HG03045 (cell line): ENCODE measurements around the gene MIA.
"Not testable (repeated sequence)": the region's sequence is repeated elsewhere in the genome, so short reads cannot be mapped to it uniquely, and the experiment has no call there.

ENCODE experiments used
- ATAC-seq: cut with Tn5 transposase; IDR thresholded peaks from one replicate; pipeline ENCODE4 v1.9.1; 2021; ENCODE audit warnings: mild to moderate bottlenecking, moderate library complexity; ENCODE audit not compliant: unreplicated experiment

Gene MIA

DNA sequence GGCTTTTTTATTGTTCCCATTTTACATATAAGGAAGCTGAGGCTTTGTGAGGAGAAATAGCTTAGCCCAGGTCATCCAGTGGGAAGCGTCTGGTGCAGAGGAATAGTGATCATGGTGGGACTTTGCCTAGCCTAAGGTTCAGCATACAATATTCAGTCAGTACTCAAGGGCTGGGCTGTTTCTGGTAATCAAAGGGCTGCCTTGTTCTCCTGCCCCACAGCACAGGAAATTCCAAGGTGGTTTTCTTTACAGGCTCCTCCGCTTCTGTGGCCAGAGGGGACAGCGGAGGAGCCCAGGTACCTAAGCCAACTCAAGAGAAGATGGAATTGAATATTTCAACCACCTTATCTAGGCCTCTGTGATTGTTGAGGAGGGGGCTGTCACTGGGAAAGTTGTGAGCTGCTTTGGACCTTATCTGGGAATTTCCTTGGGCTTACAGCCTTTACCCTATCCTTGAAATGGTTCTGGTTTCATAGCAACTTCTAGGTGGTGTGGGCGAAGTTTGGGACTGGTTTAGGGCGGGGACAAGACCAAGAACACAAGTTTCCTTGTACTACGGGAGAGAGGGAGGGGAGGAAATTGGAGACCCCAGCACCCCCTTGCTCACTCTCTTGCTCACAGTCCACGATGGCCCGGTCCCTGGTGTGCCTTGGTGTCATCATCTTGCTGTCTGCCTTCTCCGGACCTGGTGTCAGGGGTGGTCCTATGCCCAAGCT, at the start of gene MIA:
TSS of gene MIA (plus strand) at position 606 of the 716 bp plus-strand sequence. CDS start at position 628, 22 bp downstream.
- ATAC-seq = no peak

DNA sequence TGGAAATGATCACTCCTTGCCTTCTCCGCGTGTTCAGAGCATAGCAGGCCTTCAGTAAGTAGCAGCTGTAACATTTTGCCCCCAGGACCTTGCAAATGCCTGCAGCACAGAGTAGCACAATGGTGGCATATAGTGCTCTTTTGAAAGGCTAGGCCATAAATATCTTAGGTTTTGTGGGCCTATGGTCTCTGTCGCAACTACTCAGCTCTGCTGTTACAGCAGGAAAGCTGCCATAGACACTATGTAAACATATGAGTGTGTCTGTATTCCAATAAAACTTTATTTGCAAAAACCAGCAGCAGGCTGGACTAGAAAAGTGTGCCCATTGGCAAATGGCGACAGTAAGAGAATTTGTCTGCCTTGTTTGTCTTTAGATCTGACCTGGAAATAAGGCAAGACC, 49.0 kb upstream of the MIA start:
- no peak for ATAC-seq

DNA sequence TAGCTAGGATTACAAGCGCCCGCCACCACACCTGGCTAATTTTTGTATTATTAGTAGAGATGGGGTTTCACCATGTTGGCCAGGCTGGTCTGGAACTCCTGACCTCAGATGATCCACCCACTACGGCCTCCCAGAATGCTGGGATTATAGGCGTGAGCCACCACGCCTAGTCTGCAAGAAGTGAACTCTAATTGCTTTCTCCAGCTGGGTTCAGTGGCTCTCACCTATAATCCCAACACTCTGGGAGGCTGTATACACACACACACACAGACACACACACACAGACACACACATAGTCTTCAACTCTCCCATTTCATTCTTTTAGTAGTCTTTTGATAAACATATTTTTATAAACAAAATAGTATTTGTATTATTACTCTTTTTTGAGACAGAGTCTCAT, 45.3 kb upstream of the MIA start:
- ATAC-seq = not testable (repeated sequence)

DNA sequence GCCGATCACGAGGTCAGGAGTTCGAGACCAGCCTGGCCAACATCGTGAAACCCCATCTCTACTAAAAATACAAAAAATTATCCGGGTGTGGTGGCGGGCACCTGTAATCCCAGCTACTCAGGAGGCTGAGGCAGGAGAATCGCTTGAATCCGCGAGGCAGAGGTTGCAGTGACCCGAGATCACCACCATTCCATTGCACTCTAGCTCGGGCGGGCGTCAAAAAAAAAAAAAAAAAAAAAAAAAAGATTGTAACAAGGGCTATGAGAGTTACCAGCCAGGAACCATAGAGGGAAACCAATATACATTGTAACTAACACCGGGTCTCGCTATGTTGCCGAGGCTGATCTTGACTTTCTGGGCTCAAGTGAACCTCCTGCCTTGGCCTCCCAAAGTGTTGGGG, 43.0 kb upstream of the MIA start:
- not testable (repeated sequence) for ATAC-seq

DNA sequence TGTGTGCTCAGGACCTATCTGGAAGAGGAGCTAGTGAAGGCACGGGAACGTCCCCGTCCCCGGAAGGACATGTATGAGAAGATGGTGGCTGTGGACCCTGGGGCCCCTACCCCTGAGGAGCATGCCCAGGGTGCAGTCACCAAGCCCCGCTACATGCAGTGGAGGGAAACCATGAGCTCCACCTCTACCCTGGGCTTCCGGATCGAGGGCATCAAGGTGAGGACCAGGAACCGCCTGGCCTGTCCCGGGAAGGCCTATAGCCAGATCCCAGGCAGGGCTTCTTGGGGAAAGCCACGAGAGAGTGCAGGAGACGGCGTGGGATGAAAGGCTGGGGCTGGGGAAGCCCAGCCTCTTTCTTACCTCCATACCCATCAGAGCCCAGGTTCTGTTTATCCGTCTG, 42.2 kb upstream of the MIA start:
- no peak for ATAC-seq

DNA sequence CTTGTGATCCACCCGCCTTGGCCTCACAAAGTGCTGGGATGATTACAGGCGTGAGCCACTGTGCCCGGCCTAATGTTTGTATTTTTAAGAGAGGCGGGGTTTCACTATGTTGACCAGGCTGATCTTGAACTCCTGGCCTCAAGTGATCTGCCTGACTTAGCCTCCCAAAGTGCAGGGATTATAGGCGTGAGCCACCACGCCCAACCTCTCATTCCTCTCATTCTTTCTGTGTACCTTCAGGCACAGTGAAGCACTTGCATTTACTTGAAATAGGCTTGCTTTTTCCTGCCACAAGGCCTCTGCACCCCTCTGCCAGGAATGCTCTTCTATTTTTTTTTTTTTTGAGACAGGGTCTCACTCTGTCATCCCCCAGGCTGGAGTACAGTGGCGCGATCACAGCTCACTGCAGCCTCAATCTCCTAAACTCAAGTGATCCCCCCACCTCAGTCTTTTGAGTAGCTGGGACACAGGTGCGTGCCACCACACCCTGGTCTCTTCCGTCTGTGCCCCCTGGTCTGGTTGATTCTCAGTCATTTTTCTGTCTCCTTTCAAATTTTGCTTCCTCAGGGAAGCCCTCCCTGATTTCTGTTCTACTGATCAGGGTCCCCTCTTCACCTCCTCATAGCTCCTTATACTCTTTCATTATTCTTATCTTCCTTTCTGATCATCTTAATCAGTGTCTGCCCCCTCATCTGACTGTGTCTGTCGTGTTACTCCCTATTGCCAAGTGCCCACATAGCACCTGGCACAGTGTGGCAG, 40.1 kb upstream of the MIA start:
- no peak for ATAC-seq

DNA sequence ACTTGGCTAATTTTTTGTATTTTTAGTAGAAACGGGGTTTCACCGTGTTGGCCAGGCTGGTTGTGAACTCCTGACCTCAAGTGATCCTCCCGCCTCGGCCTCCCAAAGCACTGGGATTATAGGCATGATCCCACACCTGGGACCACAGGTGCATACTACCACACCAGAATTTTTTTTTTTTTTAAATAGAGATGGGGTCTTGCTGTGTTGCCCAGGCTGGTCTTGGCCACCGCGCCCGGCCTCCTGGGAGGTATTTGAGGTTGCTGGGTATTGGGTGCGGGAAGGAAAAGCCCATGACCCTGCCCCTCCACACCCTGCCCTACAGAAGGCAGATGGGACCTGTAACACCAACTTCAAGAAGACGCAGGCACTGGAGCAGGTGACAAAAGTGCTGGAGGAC, 38.7 kb upstream of the MIA start:
- ATAC-seq = no peak

DNA sequence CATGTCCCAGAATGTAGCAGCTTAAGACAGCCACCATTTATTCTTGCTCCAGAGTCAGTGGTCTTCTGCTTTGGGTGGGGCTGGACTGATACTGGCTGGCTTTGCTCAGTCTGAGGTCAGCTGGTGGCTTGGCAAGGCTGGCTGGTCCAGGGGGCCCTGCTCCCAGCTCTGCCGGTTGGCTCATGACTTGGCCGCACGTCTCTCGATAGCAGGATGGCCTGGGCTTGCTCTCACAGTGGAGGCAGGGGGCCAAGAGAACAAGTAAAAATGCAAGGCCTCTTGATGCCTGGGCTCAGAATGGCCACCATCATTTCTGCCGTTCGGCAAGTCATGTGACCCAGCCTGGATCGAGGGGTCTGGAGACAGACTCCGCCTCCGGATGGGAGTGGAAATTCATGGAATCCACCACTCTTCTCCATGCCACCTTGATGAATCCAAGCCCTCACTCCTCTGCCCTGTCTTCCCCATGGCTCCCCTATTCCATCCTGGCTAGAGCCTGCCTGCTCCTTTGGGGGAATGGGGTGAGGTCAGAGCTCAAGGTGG, 38.1 kb upstream of the MIA start:
- ATAC-seq = no peak

DNA sequence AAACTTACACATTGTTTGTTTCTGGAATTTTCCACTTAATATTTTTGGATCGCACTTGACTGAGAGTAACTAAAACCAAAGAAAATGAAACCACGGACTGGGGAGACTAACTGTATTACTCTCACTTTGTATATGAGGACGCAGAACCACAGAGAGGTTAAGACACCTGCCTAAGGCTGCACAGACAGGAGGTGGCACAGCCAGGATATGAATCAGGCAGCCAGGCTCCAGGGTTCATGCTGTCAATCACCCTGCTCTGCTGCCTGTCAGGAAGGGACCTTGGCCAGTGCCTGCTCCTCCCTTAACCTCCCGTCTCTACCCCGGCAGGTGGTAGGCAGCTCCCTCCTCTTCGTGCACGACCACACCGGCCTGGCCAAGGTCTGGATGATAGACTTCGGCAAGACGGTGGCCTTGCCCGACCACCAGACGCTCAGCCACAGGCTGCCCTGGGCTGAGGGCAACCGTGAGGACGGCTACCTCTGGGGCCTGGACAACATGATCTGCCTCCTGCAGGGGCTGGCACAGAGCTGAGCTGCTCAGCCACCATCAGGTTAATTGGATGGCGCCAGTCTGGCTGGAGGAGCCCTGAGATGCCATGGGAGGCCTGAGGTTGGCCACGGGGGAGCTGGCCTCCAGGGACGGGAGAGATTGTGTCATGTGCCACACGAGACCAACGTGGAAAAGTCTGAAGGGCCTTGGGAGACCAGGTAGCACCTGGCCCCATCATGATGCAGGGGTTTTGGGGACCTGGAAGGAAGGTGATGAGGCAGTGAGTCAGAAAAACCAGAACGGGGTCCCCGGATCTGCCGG, 36.1 kb upstream of the MIA start:
- ATAC-seq = no peak

DNA sequence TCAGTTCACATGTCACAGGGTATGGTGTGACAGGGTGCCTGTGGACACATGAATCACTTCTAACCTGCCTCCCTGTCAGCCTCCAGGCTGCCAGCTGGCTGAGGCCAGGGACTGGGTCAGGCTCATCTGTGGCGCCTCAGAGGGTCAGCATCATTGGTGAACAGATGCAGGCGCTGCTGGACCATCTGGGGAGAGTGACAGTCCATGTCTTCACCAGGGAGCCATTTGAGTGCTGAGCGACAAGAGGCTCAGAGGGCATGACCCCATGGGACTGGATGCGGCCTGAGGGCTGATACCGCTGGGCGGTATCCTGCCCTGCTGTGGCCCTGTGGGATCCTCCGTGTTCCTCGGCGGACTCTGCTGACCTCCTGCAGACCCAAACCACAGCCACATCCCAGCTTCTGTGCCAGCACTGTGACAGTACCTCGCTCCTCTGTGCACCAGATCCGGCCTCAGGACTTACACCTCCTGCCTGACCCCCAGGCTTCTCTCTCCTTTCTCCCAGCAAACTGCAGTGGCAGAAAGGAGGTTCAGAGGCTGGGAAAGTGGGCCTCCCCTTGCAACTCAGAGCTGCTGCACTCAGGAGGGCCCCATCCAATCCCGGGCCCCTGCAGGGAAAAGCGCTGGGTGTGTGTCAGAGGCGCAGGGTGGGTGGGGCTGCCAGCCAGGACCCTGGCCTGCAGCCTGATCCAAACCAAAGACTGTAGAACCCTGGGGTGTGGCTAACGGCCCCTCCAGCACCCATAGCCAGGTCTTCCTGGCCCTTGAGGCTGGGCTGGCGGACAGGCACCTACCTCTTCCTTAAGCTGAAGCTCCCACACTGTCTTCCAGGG, 35.2 kb upstream of the MIA start:
- no peak for ATAC-seq

DNA sequence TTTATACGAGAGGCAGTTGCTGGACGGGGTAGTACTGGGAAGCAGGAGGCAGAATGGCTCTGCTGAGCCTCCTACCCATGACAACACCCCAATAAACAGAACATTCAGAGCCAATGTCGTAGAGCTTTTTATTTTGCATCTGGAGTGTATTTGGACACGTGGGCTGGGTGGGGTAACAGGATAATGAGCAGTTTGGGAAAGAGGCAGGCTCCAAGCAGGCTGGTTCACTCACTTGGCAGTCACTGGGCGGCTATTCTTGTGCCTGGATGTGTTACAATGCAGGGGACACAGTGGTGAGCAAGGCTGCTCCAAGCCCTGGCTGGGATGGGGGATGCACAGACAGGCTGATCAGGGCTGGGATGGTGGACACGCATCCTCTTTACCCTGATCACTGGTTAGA, 34.6 kb upstream of the MIA start:
- no peak for ATAC-seq

DNA sequence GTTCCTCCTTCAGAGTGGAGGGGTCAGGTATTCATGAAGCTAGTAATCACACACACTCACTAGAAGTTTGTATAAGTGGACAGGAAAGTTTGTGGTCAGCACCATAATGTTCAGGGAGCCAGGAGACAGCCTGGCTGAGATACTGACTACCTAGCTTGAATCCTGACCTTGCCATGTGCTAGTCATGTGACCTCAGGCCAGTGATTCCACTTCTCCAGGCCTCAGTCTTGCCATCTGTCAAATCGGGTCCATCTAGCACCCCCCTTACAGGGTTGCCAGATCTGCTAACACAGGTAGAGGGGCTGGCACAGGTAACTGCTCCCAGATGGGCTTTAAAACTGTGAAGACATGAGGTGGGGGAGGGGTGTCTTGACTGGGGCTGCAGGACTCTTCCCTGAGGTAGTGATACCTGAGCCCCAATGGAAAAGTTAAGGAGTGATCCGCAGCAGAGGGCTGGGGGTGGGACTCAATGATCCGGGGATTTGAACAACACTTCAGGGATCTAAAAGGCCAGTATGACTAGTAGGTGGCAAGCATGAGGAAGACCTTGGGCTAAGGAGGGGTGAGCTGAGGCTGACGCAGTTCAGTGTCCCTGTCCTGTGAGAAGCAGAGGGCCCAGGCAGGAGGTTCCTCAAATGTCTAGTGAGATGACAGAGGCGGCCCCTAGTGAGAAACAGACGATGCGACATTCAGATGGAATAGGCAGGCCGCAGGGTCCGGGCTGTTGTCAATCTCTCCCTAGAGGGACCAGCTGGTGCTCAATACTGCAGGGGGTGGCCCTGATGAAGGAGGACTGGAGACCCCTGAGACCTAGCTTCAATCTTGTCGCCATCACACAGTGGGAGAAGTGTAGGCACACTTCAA, 33.6 kb upstream of the MIA start:
- no peak for ATAC-seq

DNA sequence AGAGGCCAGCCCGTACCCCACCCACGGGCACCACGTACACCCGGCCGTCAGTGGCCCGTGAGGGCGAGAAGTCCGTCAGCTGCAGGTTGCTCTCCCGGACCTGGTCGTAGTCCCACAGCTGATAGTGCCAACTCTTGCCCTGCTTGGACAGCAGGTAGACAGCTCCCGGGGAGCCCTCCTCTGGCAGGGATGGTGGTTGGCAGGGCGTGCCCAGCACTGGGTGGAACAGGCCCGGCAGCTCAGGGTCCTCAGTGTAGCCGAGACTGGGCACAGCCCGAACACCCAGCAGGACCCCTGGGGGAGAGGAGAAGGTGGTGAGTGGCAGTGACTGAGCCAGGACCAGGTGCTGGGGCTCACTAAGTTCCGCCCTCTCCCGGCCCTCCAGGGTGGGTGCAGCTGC, 32.8 kb upstream of the MIA start:
- no peak for ATAC-seq

DNA sequence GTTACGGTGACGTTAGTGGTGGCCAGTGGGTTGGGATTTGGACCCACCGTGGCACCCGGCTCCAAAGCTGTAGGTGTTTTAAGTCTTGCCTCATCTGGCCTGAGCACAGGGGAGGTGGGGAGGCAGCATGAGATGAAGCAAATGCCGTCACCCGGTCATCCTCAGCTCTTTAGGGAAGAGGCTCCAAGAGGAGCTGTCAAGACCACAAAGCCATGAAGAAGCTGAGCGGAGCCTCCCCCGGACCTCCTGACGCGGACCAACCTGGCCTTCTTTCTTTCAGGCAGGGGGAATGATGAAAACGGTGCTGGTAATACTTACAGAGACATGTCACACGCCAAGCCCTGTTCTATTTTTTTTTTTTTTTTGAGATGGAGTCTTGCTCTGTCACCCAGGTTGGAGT, 32.4 kb upstream of the MIA start:
- no peak for ATAC-seq

DNA sequence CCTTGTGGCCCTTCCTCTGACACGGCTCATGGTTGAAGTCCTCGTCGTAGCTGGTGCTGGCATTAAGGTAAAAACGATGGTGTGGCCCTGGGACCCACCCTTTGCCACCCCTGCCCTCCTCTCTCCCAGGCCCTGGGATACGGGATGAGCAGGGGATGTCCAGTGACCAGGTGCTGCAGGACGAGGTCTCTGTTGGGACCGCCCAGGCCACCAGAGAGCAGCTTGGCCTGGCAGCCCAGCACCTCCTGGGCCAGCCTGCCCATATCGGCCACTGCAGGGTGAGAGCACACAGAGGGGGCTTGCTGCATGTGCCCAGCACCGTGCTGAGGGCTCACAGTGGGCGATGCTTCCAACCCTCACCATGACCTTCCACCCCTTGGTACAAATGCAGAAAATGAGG, 31.4 kb upstream of the MIA start:
- ATAC-seq = no peak

DNA sequence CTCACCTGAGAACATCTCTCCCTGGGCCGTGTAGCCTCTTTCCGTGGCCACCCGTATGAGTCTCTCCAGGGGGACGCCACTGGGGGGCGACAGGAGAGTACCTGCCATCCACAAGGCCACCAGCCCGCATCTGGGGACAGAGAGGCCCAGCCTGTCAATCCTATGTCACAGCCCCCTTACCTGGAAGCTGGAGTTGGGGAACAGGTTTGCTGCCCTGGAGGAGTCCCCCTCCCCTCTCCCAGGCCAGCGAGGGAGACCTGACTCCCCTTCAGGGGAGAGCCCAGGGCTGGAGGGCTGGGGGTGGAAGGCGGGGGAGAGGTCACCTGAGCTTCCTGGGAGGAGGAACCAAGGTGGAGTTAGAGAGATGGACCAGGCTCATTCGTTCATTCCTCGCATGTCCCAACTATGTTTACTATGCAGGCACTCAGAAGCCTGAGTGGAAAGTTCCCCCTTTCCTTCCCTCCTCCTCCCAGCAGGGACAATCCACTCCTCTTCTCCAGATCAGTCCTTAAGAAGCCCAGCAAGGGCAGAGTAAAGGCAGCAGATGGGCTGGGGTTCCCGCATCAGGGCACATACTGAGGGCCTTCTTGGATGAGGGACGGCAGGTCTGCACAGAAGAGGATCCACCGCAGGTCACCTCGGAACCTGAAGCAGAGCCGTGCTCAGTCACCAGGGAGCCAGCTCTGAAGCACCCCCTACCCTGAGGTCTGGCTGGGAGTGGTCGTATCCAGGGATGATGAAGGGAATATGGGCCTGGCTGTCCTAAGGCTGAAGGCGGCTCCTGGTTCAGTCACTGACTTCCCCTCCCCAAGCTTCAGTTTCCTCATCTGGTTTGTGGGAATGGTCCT, 30.5 kb upstream of the MIA start:
- no peak for ATAC-seq

DNA sequence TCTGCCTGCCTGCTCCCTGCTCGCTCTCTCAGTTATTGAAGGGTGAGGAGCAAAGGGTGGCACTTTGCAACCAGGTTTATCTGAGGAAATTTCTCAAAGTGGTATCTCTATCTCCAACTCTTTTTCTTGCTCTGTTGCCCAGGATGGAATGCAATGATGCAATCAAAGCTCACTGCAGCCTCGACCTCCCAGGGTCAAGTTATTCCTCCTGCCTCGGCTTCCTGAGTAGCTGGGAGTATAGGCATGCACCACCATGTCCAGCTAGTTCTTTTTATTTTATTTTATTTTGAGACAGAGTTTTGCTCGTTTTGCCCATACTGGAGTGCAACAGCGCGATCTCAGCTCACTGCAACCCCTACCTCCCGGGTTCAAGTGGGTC, 29.9 kb upstream of the MIA start:
- ATAC-seq = no peak

DNA sequence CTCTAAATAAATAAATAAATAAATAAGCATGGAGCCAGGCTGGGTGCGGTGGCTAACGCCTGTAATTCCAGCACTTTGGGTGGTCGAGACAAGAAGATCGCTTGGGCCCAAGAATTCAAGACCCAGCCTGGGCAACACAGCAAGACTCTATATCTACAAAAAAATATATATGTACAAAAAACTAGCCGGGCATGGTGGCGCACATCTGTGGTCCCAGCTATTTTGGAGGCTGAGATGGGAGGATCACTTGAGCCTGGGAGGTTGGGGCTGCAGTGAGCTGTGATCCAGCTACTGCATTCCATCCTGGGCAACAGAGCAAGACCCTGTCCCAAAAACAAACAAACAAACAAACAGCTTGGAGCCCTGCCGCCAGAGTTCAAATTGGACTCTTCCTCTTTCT, 27.8 kb upstream of the MIA start:
- no peak for ATAC-seq
